ENCODE results near the gene PSMD3.

DNA sequence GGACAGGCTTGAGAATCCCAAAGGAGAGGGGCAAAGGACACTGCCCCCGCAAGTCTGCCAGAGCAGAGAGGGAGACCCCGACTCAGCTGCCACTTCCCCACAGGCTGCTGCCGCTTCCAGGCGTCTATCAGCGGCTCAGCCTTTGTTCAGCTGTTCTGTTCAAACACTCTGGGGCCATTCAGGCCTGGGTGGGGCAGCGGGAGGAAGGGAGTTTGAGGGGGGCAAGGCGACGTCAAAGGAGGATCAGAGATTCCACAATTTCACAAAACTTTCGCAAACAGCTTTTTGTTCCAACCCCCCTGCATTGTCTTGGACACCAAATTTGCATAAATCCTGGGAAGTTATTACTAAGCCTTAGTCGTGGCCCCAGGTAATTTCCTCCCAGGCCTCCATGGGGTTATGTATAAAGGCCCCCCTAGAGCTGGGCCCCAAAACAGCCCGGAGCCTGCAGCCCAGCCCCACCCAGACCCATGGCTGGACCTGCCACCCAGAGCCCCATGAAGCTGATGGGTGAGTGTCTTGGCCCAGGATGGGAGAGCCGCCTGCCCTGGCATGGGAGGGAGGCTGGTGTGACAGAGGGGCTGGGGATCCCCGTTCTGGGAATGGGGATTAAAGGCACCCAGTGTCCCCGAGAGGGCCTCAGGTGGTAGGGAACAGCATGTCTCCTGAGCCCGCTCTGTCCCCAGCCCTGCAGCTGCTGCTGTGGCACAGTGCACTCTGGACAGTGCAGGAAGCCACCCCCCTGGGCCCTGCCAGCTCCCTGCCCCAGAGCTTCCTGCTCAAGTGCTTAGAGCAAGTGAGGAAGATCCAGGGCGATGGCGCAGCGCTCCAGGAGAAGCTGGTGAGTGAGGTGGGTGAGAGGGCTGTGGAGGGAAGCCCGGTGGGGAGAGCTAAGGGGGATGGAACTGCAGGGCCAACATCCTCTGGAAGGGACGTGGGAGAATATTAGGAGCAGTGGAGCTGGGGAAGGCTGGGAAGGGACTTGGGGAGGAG, 34.7 kb downstream of the PSMD3 start, which contains the start of gene CSF3:
- TF ChIP-seq, protein P1, sequence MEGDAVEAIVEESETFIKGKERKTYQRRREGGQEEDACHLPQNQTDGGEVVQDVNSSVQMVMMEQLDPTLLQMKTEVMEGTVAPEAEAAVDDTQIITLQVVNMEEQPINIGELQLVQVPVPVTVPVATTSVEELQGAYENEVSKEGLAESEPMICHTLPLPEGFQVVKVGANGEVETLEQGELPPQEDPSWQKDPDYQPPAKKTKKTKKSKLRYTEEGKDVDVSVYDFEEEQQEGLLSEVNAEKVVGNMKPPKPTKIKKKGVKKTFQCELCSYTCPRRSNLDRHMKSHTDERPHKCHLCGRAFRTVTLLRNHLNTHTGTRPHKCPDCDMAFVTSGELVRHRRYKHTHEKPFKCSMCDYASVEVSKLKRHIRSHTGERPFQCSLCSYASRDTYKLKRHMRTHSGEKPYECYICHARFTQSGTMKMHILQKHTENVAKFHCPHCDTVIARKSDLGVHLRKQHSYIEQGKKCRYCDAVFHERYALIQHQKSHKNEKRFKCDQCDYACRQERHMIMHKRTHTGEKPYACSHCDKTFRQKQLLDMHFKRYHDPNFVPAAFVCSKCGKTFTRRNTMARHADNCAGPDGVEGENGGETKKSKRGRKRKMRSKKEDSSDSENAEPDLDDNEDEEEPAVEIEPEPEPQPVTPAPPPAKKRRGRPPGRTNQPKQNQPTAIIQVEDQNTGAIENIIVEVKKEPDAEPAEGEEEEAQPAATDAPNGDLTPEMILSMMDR (IDR thresholded peaks at IDR 0.05), result no peak
- no peak for TF ChIP-seq POLR2A (IDR thresholded peaks at IDR 0.05)
